Loucy (cell line): ENCODE data around the gene NXPH1.

ENCODE experiments used
- H2AFZ ChIP-seq: fragments of 200-600 bp; sonication (generic); 2 replicates; pipeline ENCODE4 v1.6.0; 2016; ENCODE audit warnings: antibody characterized with exemption, mild to moderate bottlenecking, low read length, moderate library complexity
- H3F3A ChIP-seq: fragments of 200-600 bp; 2 replicates; pipeline ENCODE4 v1.6.0; 2016; ENCODE audit warnings: antibody characterized with exemption, low read depth, mild to moderate bottlenecking
- H3K27me3 ChIP-seq: fragments of 200-600 bp; sonication (generic); 2 replicates; pipeline ENCODE4 v1.6.1; 2014; ENCODE audit warnings: low read length, mild to moderate bottlenecking; ENCODE audit not compliant: insufficient read depth, poor library complexity, severe bottlenecking
- H3K36me3 ChIP-seq: fragments of 200-600 bp; sonication (generic); 2 replicates; pipeline ENCODE4 v1.6.1; 2016; ENCODE audit warnings: low read length; ENCODE audit not compliant: insufficient read depth
- H3K4me1 ChIP-seq: fragments of 200-600 bp; sonication (generic); 2 replicates; pipeline ENCODE4 v1.5.1; 2014; ENCODE audit warnings: low read length, mild to moderate bottlenecking; ENCODE audit not compliant: insufficient read depth, poor library complexity, severe bottlenecking
- H3K4me2 ChIP-seq: fragments of 200-600 bp; sonication (generic); 2 replicates; pipeline ENCODE4 v1.6.0; 2014; ENCODE audit warnings: antibody characterized with exemption, low read length, low read depth, mild to moderate bottlenecking; ENCODE audit not compliant: poor library complexity, severe bottlenecking
- H3K4me3 ChIP-seq: fragments of 200-600 bp; sonication (generic); 2 replicates; pipeline ENCODE4 v1.5.1; 2014; ENCODE audit warnings: low read length, mild to moderate bottlenecking, mixed read lengths; ENCODE audit not compliant: poor library complexity, severe bottlenecking
- H3K79me2 ChIP-seq: fragments of 200-600 bp; sonication (generic); 2 replicates; pipeline ENCODE4 v1.6.1; 2014; ENCODE audit warnings: low read length; ENCODE audit not compliant: insufficient read depth
- H3K9ac ChIP-seq: fragments of 200-600 bp; sonication (generic); 2 replicates; pipeline ENCODE4 v1.6.0; 2014; ENCODE audit warnings: mild to moderate bottlenecking, low read depth, low read length, moderate library complexity; ENCODE audit not compliant: poor library complexity, severe bottlenecking
- H3K9me2 ChIP-seq: fragments of 200-600 bp; sonication (generic); replicated peaks from 2 replicates; pipeline ENCODE4 v1.6.1; 2016; ENCODE audit warnings: low read depth, low read length, mixed read lengths
- H3K9me3 ChIP-seq: fragments of 200-600 bp; sonication (generic); 2 replicates; pipeline ENCODE4 v1.6.1; 2014; ENCODE audit warnings: mild to moderate bottlenecking, antibody characterized with exemption, low read length, low read depth; ENCODE audit not compliant: insufficient read depth
- H4K20me1 ChIP-seq: fragments of 200-600 bp; sonication (generic); 2 replicates; pipeline ENCODE4 v1.6.0; 2014; ENCODE audit warnings: antibody characterized with exemption, low read length, mild to moderate bottlenecking; ENCODE audit not compliant: insufficient read depth, poor library complexity, severe bottlenecking
- CTCF ChIP-seq: fragments of 200-600 bp; sonication (generic); conservative IDR thresholded peaks from 2 replicates; pipeline ENCODE4 v1.5.1; 2014; ENCODE audit warnings: mild to moderate bottlenecking, antibody characterized with exemption, low read length
- EZH2phosphoT487 ChIP-seq: fragments of 200-600 bp; IDR thresholded peaks from 2 replicates; pipeline ENCODE4 v1.6.1; 2018; ENCODE audit warnings: antibody characterized with exemption, mild to moderate bottlenecking, moderate library complexity, borderline replicate concordance

Gene NXPH1

GRCh38 chr7:8605221-8605620 is 171.8 kb downstream of the NXPH1 start:
- TF ChIP-seq EZH2phosphoT487 = no peak
- no peak for TF ChIP-seq CTCF
- Histone ChIP-seq H3F3A (no peaks in the 10 kb centered on the region), H3K9ac (no peak overlapping the region), H3K4me2 (no peak overlapping the region), H2AFZ (no peak overlapping the region), H3K4me3 (no peak overlapping the region), H3K79me2 (no peaks in the 10 kb centered on the region), H3K9me2 (no peaks in the 10 kb centered on the region), H3K4me1 (no peaks in the 10 kb centered on the region), H4K20me1 (no peaks in the 10 kb centered on the region), H3K36me3 (no peaks in the 10 kb centered on the region), H3K27me3 (no peaks in the 10 kb centered on the region), H3K9me3 (no peaks in the 10 kb centered on the region)

- TF ChIP-seq EZH2phosphoT487 (no peak), CTCF (no peak)
- H3K79me2 ChIP-seq = no peaks in the 10 kb centered on the region
- no peaks in the 10 kb centered on the region for H3K27me3 ChIP-seq
Measured at GRCh38 chr7:8612584-8612983, 179.2 kb downstream of the NXPH1 start.

GRCh38 chr7:8613191-8613590 is 179.8 kb downstream of the NXPH1 start:
- Histone ChIP-seq H3K36me3 (no peaks in the 10 kb centered on the region), H3K79me2 (no peaks in the 10 kb centered on the region), H3K9ac (no peak overlapping the region), H3F3A (no peaks in the 10 kb centered on the region), H3K9me2 (no peaks in the 10 kb centered on the region), H3K4me1 (no peaks in the 10 kb centered on the region), H3K4me3 (no peak overlapping the region), H4K20me1 (no peaks in the 10 kb centered on the region), H3K9me3 (no peaks in the 10 kb centered on the region), H2AFZ (no peak overlapping the region), H3K27me3 (no peaks in the 10 kb centered on the region), H3K4me2 (no peak overlapping the region)
- TF ChIP-seq EZH2phosphoT487 (no peak), CTCF (no peak)

More at GRCh38 chr7:8612584-8612983, 179.2 kb downstream of the NXPH1 start:
- Histone ChIP-seq H3K4me1 (no peaks in the 10 kb centered on the region), H3K4me3 (no peak overlapping the region), H3K4me2 (no peak overlapping the region), H3K9me2 (no peaks in the 10 kb centered on the region), H3K9me3 (no peaks in the 10 kb centered on the region), H4K20me1 (no peaks in the 10 kb centered on the region), H2AFZ (no peak overlapping the region), H3K9ac (no peak overlapping the region), H3F3A (no peaks in the 10 kb centered on the region), H3K36me3 (no peaks in the 10 kb centered on the region)
